HEK293T (cell line): ENCODE results near the gene KCNK18.

Experiments
- CTCF ChIA-PET: fragments of 350-600 bp; formaldehyde crosslinking; extraction: SDS; loops from one replicate; lab custom pipeline; 2021; ENCODE audit warnings: antibody characterized with exemption, inconsistent platforms; lab: Yijun Ruan, JAX
- POLR2A ChIA-PET: fragments of 350-600 bp; formaldehyde crosslinking; extraction: SDS; loops from one replicate; lab custom pipeline; 2020; ENCODE audit warnings: antibody characterized with exemption, inconsistent platforms; lab: Yijun Ruan, JAX
- DNase-seq: peaks from one replicate; pipeline ENCODE4 v3.0.0; 2012; ENCODE audit warnings: mixed read lengths; ENCODE audit errors: extremely low spot score
- ARNT ChIP-seq: fragments of 450-650 bp; IDR thresholded peaks from 2 replicates; pipeline ENCODE4 v1.6.1; 2017; ENCODE audit warnings: mild to moderate bottlenecking
- BHLHE40 ChIP-seq: fragments of 450-650 bp; IDR thresholded peaks from 2 replicates; pipeline ENCODE4 v1.6.1; 2016; ENCODE audit warnings: mild to moderate bottlenecking, moderate library complexity, borderline replicate concordance
- CTBP1 ChIP-seq: fragments of 450-650 bp; IDR thresholded peaks from 2 replicates; pipeline ENCODE4 v1.6.1; 2016; ENCODE audit warnings: borderline replicate concordance
- ELF4 ChIP-seq: fragments of 450-650 bp; IDR thresholded peaks from 2 replicates; pipeline ENCODE4 v1.6.1; 2017; ENCODE audit warnings: antibody characterized with exemption
- FOXA1 ChIP-seq: fragments of 450-650 bp; IDR thresholded peaks from 2 replicates; pipeline ENCODE4 v1.6.1; 2016; ENCODE audit warnings: mild to moderate bottlenecking
- FOXK2 ChIP-seq: fragments of 450-650 bp; IDR thresholded peaks from 2 replicates; pipeline ENCODE4 v1.6.1; 2016; ENCODE audit warnings: mild to moderate bottlenecking
- FOXM1 ChIP-seq: fragments of 450-650 bp; IDR thresholded peaks from 2 replicates; pipeline ENCODE4 v1.6.1; 2017; ENCODE audit warnings: mild to moderate bottlenecking, borderline replicate concordance
- HDGF ChIP-seq: fragments of 450-650 bp; IDR thresholded peaks from 2 replicates; pipeline ENCODE4 v1.6.1; 2017; ENCODE audit warnings: antibody characterized with exemption, borderline replicate concordance
- L3MBTL2 ChIP-seq: fragments of 450-650 bp; conservative IDR thresholded peaks from 2 replicates; pipeline ENCODE4 v1.6.1; 2016; ENCODE audit warnings: mild to moderate bottlenecking
- LEF1 ChIP-seq: fragments of 450-650 bp; IDR thresholded peaks from 2 replicates; pipeline ENCODE4 v1.6.1; 2017; ENCODE audit warnings: mild to moderate bottlenecking, borderline replicate concordance
- NFRKB ChIP-seq: fragments of 450-650 bp; IDR thresholded peaks from 2 replicates; pipeline ENCODE4 v1.6.1; 2016; ENCODE audit warnings: mild to moderate bottlenecking, moderate library complexity
- PKNOX1 ChIP-seq: fragments of 450-650 bp; IDR thresholded peaks from 2 replicates; pipeline ENCODE4 v1.6.1; 2016
- SP1 ChIP-seq: fragments of 450-650 bp; IDR thresholded peaks from 2 replicates; pipeline ENCODE4 v1.6.1; 2017
- SUZ12 ChIP-seq: fragments of 450-650 bp; IDR thresholded peaks from 2 replicates; pipeline ENCODE4 v1.6.1; 2016; ENCODE audit warnings: mild to moderate bottlenecking
- TARDBP ChIP-seq: fragments of 450-650 bp; IDR thresholded peaks from 2 replicates; pipeline ENCODE4 v1.6.1; 2016
- ZNF384 ChIP-seq: fragments of 450-650 bp; IDR thresholded peaks from 2 replicates; pipeline ENCODE4 v1.6.1; 2016

The KCNK18 gene

GRCh38 chr10:117248750-117249465 lies 51.6 kb downstream of the KCNK18 start:
- DNase-seq = no peak
- ChIA-PET POLR2A (no interaction called here), CTCF (interaction anchor here (0.9 to 1.2 kb wide), 2 partner anchors 22 to 194 kb away, joined by 3 to 4 read pairs; no protein-coding TSS in a partner anchor)
- no peak for TF ChIP-seq ZNF384
- no peak for TF ChIP-seq PKNOX1
- no peak for TF ChIP-seq SP1
- TF ChIP-seq TARDBP = no peak
- TF ChIP-seq LEF1 = no peak
- no peak for TF ChIP-seq HDGF
- TF ChIP-seq SUZ12 = no peak
- TF ChIP-seq ELF4 = no peak
- no peak for TF ChIP-seq CTBP1
- no peak for TF ChIP-seq L3MBTL2
- TF ChIP-seq FOXK2 = no peak
- TF ChIP-seq NFRKB = no peak
- no peak for TF ChIP-seq FOXM1
- no peak for TF ChIP-seq BHLHE40
- TF ChIP-seq FOXA1 = no peak

- TF ChIP-seq TARDBP (no peak), HDGF (no peak), FOXK2 (no peak), SUZ12 (no peak)
- POLR2A ChIA-PET = no interaction called here
- DNase-seq = no peak
- CTCF ChIA-PET = interaction anchor here (0.9 to 1.2 kb wide), 2 partner anchors 23 to 193 kb away, joined by 3 to 4 read pairs; no protein-coding TSS in a partner anchor
These were observed 52.3 kb downstream of the KCNK18 start for GRCh38 chr10:117249493-117250093.

- TF ChIP-seq CTBP1 = no peak
- TF ChIP-seq NFRKB = no peak
- no peak for DNase-seq
- CTCF ChIA-PET = no interaction called here
- POLR2A ChIA-PET = no interaction called here
These were observed 53.1 kb downstream of the KCNK18 start for GRCh38 chr10:117250411-117250810.

- CTCF ChIA-PET = no interaction called here
- no peak for DNase-seq
- no peak for TF ChIP-seq ELF4
- no peak for TF ChIP-seq SUZ12
- TF ChIP-seq CTBP1 = no peak
- no peak for TF ChIP-seq HDGF
- POLR2A ChIA-PET = no interaction called here
These were observed 56.6 kb downstream of the KCNK18 start for GRCh38 chr10:117253908-117254307.

GRCh38 chr10:117254338-117254737 lies 57.0 kb downstream of the KCNK18 start:
- no peak for DNase-seq
- ChIA-PET CTCF (no interaction called here), POLR2A (no interaction called here)
- TF ChIP-seq PKNOX1 (no peak), ZNF384 (no peak), SP1 (no peak), ELF4 (no peak), HDGF (no peak)

- TF ChIP-seq BHLHE40 (no peak), L3MBTL2 (no peak), PKNOX1 (no peak), FOXK2 (no peak), ARNT (no peak), FOXA1 (no peak), ZNF384 (no peak), TARDBP (no peak), FOXM1 (no peak), LEF1 (no peak), NFRKB (no peak), SP1 (no peak), SUZ12 (no peak), HDGF (no peak), ELF4 (no peak), CTBP1 (no peak)
- CTCF ChIA-PET = no interaction called here
- POLR2A ChIA-PET = no interaction called here
- DNase-seq = no peak
These were observed 57.8 kb downstream of the KCNK18 start for GRCh38 chr10:117254774-117255735.
